Parathyroid adenoma (tissue), 2 donors: ENCODE measurements around the gene CYP2A6.

ENCODE experiments used
- H2AFZ ChIP-seq: fragments of 300-600 bp; sonication (generic); one replicate; pipeline ENCODE4 v1.7.0; 2017; ENCODE audit warnings: antibody characterized with exemption, mild to moderate bottlenecking
- H3K27ac ChIP-seq: fragments of 300-600 bp; sonication (generic); one replicate; pipeline ENCODE4 v1.7.0; 2017
- H3K27me3 ChIP-seq: fragments of 300-600 bp; sonication (generic); one replicate; pipeline ENCODE4 v1.7.0; 2017; ENCODE audit warnings: low read length; ENCODE audit not compliant: control insufficient read depth, insufficient read depth
- H3K36me3 ChIP-seq: fragments of 300-600 bp; sonication (generic); one replicate; pipeline ENCODE4 v1.7.0; 2017; ENCODE audit warnings: low read length; ENCODE audit not compliant: control insufficient read depth, insufficient read depth
- H3K4me1 ChIP-seq: fragments of 300-600 bp; sonication (generic); one replicate; pipeline ENCODE4 v1.7.0; 2017; ENCODE audit warnings: control low read depth
- H3K4me2 ChIP-seq: fragments of 300-600 bp; sonication (generic); one replicate; pipeline ENCODE4 v1.7.0; 2017; ENCODE audit warnings: low read length
- H3K4me3 ChIP-seq: fragments of 300-600 bp; sonication (generic); one replicate; pipeline ENCODE4 v1.7.0; 2017; ENCODE audit warnings: low read depth, low read length
- H3K79me2 ChIP-seq: fragments of 300-600 bp; sonication (generic); one replicate; pipeline ENCODE4 v1.7.0; 2017; ENCODE audit warnings: control low read depth
- H3K9ac ChIP-seq: fragments of 300-600 bp; sonication (generic); one replicate; pipeline ENCODE4 v1.7.0; 2017; ENCODE audit warnings: mild to moderate bottlenecking
- H3K9me3 ChIP-seq: fragments of 300-600 bp; sonication (generic); one replicate; pipeline ENCODE4 v1.7.0; 2017; ENCODE audit warnings: low read length; ENCODE audit not compliant: control insufficient read depth
- CTCF ChIP-seq: fragments of 300-600 bp; sonication (generic); IDR thresholded peaks from one replicate; pipeline ENCODE4 v1.7.0; 2017; ENCODE audit warnings: antibody characterized with exemption, mild to moderate bottlenecking
- donor health status: primary hyperparathyroidism.

The CYP2A6 gene

GRCh38 chr19:40800339-40800996, 49.8 kb downstream of the CYP2A6 start:
- H3K79me2 ChIP-seq: peaks cover 8% of the 10 kb centered on the region
- H3K27ac ChIP-seq: peak overlapping the region; percentile 68
- peaks cover 40% of the 10 kb centered on the region for H3K4me1 ChIP-seq
- no peaks in the 10 kb centered on the region for H3K9me3 ChIP-seq
- no peak for TF ChIP-seq CTCF
- no peaks in the 10 kb centered on the region for H3K27me3 ChIP-seq
- no peak overlapping the region for H2AFZ ChIP-seq
- H3K4me3 ChIP-seq: peak overlapping the region; percentile 63
- H3K36me3 ChIP-seq: no peaks in the 10 kb centered on the region
- H3K4me2 ChIP-seq: peak overlapping the region; percentile 67
- H3K9ac ChIP-seq: no peak overlapping the region

GRCh38 chr19:40799558-40800338, 50.5 kb downstream of the CYP2A6 start:
- Histone ChIP-seq H3K27ac (peak overlapping the region; percentile 68), H3K4me2 (peak overlapping the region; percentile 67), H3K4me3 (peak overlapping the region; percentile 63), H3K79me2 (peaks cover 8% of the 10 kb centered on the region), H3K27me3 (no peaks in the 10 kb centered on the region), H3K9me3 (no peaks in the 10 kb centered on the region), H3K36me3 (no peaks in the 10 kb centered on the region), H3K9ac (peak overlapping the region; percentile 80), H2AFZ (peak overlapping the region; percentile 53), H3K4me1 (peaks cover 32% of the 10 kb centered on the region)
- TF ChIP-seq CTCF: no peak

GRCh38 chr19:40798683-40799557, 51.3 kb downstream of the CYP2A6 start, which contains the start of gene EGLN2:
Gene EGLN2 (plus strand): TSS chr19:40799191. CDS start chr19:40800573, 1,382 bp downstream.
- no peak for TF ChIP-seq CTCF
- Histone ChIP-seq H3K4me2 (peak within 1 kb of the TSS; percentile 67), H3K27me3 (no peaks in the 10 kb centered on the region), H3K4me3 (peak within 1 kb of the TSS; percentile 63), H3K4me1 (peaks cover 26% of the 10 kb centered on the region), H3K36me3 (no peaks in the 10 kb centered on the region), H3K79me2 (peaks cover 8% of the 10 kb centered on the region), H2AFZ (peak within 1 kb of the TSS; percentile 89), H3K27ac (peak within 1 kb of the TSS; percentile 84), H3K9ac (peak within 1 kb of the TSS; percentile 80), H3K9me3 (no peaks in the 10 kb centered on the region)

- peaks cover 18% of the 10 kb centered on the region for H3K4me1 ChIP-seq
- peak overlapping the region; percentile 84 for H3K27ac ChIP-seq
- no peaks in the 10 kb centered on the region for H3K9me3 ChIP-seq
- peak overlapping the region; percentile 61 for H3K4me3 ChIP-seq
- peak overlapping the region; percentile 89 for H2AFZ ChIP-seq
- no peaks in the 10 kb centered on the region for H3K36me3 ChIP-seq
- no peak overlapping the region for H3K9ac ChIP-seq
- no peaks in the 10 kb centered on the region for H3K27me3 ChIP-seq
- H3K4me2 ChIP-seq: peak overlapping the region; percentile 48
- TF ChIP-seq CTCF: peak; percentile 28
- H3K79me2 ChIP-seq: peaks cover 8% of the 10 kb centered on the region
Observed at GRCh38 chr19:40797963-40798682, 52.1 kb downstream of the CYP2A6 start.
